Panc1 (cell line): ENCODE data around the gene CACNA2D3.

Source experiments
- CTCF ChIP-seq: fragments of 450-650 bp; IDR thresholded peaks from 2 replicates; pipeline ENCODE4 v1.5.1; 2017; ENCODE audit warnings: mild to moderate bottlenecking
- POLR2AphosphoS5 ChIP-seq: IDR thresholded peaks from 2 replicates; pipeline ENCODE4 v1.6.1; 2012; ENCODE audit warnings: mild to moderate bottlenecking, low read depth, low read length, moderate library complexity
- SIN3A ChIP-seq: IDR thresholded peaks from 2 replicates; pipeline ENCODE4 v1.6.1; 2012; ENCODE audit warnings: low read depth, mild to moderate bottlenecking, low read length, moderate library complexity, borderline replicate concordance; ENCODE audit not compliant: insufficient read depth
- TCF7L2 ChIP-seq: IDR thresholded peaks from 2 replicates; pipeline ENCODE4 v1.6.1; 2011; ENCODE audit warnings: mild to moderate bottlenecking, low read depth, low read length, inconsistent platforms
- TF ChIP-seq, protein P1 (sequence below), 2 experiments: IDR thresholded peaks; 2 replicates each; pipeline ENCODE4 v1.6.1; 2011 to 2012; ENCODE audit warnings: low read depth in 2 of 2, control low read depth in 1 of 2, low read length in 1 of 2, mild to moderate bottlenecking in 1 of 2, moderate library complexity in 1 of 2; ENCODE audit not compliant: insufficient read depth in 1 of 2

DNA sequence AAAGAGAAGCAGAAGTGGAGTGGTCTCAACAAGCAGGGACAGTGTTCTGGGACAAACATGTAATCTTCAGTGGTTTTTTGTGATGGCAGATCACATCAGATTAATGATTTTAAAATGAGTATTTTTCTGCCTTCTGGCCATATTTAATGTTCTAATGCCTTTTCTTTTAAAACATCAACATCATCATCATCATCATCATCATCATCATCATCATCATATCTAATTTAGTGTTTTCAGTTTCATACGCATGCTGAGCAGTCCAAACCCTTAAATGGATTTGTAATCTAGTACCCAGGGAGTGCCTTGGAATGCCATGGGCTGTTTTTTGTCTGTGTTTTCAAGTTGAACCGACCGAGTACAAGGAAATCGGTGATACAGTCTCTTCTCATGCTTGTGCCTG lies 68.9 kb downstream of the CACNA2D3 start:
- TF ChIP-seq CTCF (no peak), POLR2AphosphoS5 (no peak), TCF7L2 (no peak), SIN3A (no peak)
- TF ChIP-seq, protein P1, sequence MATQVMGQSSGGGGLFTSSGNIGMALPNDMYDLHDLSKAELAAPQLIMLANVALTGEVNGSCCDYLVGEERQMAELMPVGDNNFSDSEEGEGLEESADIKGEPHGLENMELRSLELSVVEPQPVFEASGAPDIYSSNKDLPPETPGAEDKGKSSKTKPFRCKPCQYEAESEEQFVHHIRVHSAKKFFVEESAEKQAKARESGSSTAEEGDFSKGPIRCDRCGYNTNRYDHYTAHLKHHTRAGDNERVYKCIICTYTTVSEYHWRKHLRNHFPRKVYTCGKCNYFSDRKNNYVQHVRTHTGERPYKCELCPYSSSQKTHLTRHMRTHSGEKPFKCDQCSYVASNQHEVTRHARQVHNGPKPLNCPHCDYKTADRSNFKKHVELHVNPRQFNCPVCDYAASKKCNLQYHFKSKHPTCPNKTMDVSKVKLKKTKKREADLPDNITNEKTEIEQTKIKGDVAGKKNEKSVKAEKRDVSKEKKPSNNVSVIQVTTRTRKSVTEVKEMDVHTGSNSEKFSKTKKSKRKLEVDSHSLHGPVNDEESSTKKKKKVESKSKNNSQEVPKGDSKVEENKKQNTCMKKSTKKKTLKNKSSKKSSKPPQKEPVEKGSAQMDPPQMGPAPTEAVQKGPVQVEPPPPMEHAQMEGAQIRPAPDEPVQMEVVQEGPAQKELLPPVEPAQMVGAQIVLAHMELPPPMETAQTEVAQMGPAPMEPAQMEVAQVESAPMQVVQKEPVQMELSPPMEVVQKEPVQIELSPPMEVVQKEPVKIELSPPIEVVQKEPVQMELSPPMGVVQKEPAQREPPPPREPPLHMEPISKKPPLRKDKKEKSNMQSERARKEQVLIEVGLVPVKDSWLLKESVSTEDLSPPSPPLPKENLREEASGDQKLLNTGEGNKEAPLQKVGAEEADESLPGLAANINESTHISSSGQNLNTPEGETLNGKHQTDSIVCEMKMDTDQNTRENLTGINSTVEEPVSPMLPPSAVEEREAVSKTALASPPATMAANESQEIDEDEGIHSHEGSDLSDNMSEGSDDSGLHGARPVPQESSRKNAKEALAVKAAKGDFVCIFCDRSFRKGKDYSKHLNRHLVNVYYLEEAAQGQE (IDR thresholded peaks at IDR 0.05; ENCODE audit: insufficient read depth in 1 of 2, low read depth in 2 of 2, low read length in 1 of 2), result no peak
